Measurements from ENCODE around the gene SF3B4.
"Not testable (repeated sequence)": the region's sequence is repeated elsewhere in the genome, so short reads cannot be mapped to it uniquely, and the experiment has no call there.

The SF3B4 gene

DNA sequence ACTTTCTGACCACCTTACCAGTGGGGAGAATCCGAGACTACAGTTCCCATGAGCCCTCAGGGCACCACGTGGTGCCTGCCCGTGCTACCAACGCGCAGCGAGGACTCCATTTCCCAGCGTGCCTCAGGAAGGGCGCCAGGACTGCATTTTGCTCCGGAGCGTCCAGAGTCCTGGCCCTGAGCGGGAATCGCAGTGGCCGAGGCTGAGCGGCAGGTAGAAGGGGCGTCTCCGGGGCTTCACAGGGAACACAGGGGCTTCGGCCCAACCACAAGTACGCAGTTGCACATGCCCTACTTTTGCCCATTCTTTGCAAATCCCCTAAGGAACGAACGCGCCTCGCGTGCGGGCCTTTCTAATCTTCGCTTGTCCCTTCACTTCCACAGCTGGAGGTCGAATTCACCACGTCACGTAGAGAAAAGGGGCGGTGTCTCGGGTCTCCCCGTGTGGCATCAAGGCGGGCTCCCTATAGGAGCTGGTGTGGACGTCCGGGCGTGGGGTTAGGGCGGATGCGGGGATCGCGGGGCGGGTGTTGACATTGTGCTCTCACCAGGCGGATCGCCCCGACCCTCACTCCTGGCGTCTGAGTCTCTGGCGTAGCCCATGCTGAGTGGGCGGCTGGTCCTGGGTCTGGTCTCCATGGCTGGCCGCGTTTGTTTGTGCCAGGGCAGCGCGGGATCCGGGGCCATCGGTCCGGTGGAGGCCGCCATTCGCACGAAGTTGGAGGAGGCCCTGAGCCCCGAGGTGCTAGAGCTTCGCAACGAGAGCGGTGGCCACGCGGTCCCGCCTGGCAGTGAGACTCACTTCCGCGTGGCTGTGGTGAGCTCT lies 27.9 kb downstream of the SF3B4 start, which contains the start of gene BOLA1:
BOLA1 (plus strand) TSS at position 109 of the 825 bp plus-strand sequence; CDS start at position 601, 492 bp downstream.
- H3K36me3 ChIP-seq (ENCODE audit: control insufficient read depth, insufficient read depth, low read length), result no peaks in the 10 kb centered on the region
- no peaks in the 10 kb centered on the region for H3K27me3 ChIP-seq (replicated peaks; ENCODE audit: control insufficient read depth, insufficient read depth, low read length)
- DNase-seq (ENCODE audit: extremely low read depth, insufficient read length), result peak; percentile 86
- TF ChIP-seq CTCF (IDR thresholded peaks at IDR 0.05; ENCODE audit: insufficient read depth, low read length, poor library complexity, severe bottlenecking), result no peak
- H3K4me3 ChIP-seq (replicated peaks; ENCODE audit: low read depth, low read length), result peak within 1 kb of the TSS; percentile 64

DNA sequence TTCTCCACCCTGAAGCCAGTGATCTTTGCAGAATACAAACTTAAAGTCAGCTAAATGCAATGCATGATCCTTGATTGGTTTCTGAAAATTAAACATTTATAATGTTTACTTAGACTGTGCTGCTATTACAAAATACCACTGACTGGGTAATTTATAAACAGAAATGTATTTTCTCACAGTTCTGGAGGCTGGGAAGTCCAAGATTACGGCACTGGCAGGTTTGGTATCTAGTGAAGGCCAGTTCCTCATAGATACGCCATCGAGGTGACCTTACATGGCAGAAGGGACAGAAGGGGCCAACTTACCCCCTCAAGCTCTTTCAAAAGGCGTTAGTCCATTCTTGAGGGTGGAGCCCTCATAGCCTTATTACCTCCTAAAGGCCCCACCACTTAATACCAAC lies 31.0 kb downstream of the SF3B4 start:
- no peak for DNase-seq (ENCODE audit: extremely low read depth, insufficient read length)
- H3K4me3 ChIP-seq (replicated peaks; ENCODE audit: low read depth, low read length), result no peak overlapping the region
- H3K27me3 ChIP-seq (replicated peaks; ENCODE audit: control insufficient read depth, insufficient read depth, low read length), result no peaks in the 10 kb centered on the region
- no peaks in the 10 kb centered on the region for H3K36me3 ChIP-seq (ENCODE audit: control insufficient read depth, insufficient read depth, low read length)
- no peak for TF ChIP-seq CTCF (IDR thresholded peaks at IDR 0.05; ENCODE audit: insufficient read depth, low read length, poor library complexity, severe bottlenecking)

GRCh38 chr1:149888999-149889289 lies 38.7 kb downstream of the SF3B4 start:
- peak overlapping the region; percentile 58 for H3K4me3 ChIP-seq (replicated peaks; ENCODE audit: low read depth, low read length)
- no peaks in the 10 kb centered on the region for H3K27me3 ChIP-seq (replicated peaks; ENCODE audit: control insufficient read depth, insufficient read depth, low read length)
- no peaks in the 10 kb centered on the region for H3K36me3 ChIP-seq (ENCODE audit: control insufficient read depth, insufficient read depth, low read length)
- no peak for DNase-seq (ENCODE audit: extremely low read depth, insufficient read length)
- TF ChIP-seq CTCF (IDR thresholded peaks at IDR 0.05; ENCODE audit: insufficient read depth, low read length, poor library complexity, severe bottlenecking), result no peak

GRCh38 chr1:149888247-149888998 lies 39.2 kb downstream of the SF3B4 start:
- no peaks in the 10 kb centered on the region for H3K36me3 ChIP-seq (ENCODE audit: control insufficient read depth, insufficient read depth, low read length)
- DNase-seq (ENCODE audit: extremely low read depth, insufficient read length), result peak; percentile 96
- H3K27me3 ChIP-seq (replicated peaks; ENCODE audit: control insufficient read depth, insufficient read depth, low read length), result no peaks in the 10 kb centered on the region
- peak; percentile 73 for TF ChIP-seq CTCF (IDR thresholded peaks at IDR 0.05; ENCODE audit: insufficient read depth, low read length, poor library complexity, severe bottlenecking)
- H3K4me3 ChIP-seq (replicated peaks; ENCODE audit: low read depth, low read length), result peak overlapping the region; percentile 58

GRCh38 chr1:149887456-149888246 lies 40.0 kb downstream of the SF3B4 start:
- TF ChIP-seq CTCF (IDR thresholded peaks at IDR 0.05; ENCODE audit: insufficient read depth, low read length, poor library complexity, severe bottlenecking), result no peak
- no peaks in the 10 kb centered on the region for H3K27me3 ChIP-seq (replicated peaks; ENCODE audit: control insufficient read depth, insufficient read depth, low read length)
- DNase-seq (ENCODE audit: extremely low read depth, insufficient read length), result peak; percentile 94
- peak overlapping the region; percentile 75 for H3K4me3 ChIP-seq (replicated peaks; ENCODE audit: low read depth, low read length)
- no peaks in the 10 kb centered on the region for H3K36me3 ChIP-seq (ENCODE audit: control insufficient read depth, insufficient read depth, low read length)

DNA sequence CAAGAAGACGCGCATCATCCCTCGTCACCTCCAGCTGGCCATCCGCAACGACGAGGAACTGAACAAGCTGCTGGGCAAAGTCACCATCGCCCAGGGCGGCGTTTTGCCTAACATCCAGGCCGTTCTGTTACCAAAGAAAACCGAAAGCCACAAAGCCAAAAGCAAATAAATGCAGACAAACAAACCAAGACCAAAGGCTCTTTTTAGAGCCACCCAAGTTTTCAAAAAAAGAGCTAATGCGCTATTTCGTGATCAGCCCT lies 40.5 kb downstream of the SF3B4 start:
- not testable (repeated sequence) for H3K36me3 ChIP-seq (ENCODE audit: control insufficient read depth, insufficient read depth, low read length); DNase-seq (ENCODE audit: extremely low read depth, insufficient read length); H3K27me3 ChIP-seq (replicated peaks; ENCODE audit: control insufficient read depth, insufficient read depth, low read length)
- peak overlapping the region; percentile 75 for H3K4me3 ChIP-seq (replicated peaks; ENCODE audit: low read depth, low read length)

Data from GM06990 (cell line).